HG02642 (cell line): Measurements from ENCODE around the gene TAS2R40.
"Not testable (repeated sequence)": the region's sequence is repeated elsewhere in the genome, so short reads cannot be mapped to it uniquely, and the experiment has no call there.

Experiments
- ATAC-seq: cut with Tn5 transposase; IDR thresholded peaks from one replicate; pipeline ENCODE4 v1.9.1; 2021; ENCODE audit warnings: mild to moderate bottlenecking; ENCODE audit not compliant: unreplicated experiment, poor library complexity

Gene TAS2R40

DNA sequence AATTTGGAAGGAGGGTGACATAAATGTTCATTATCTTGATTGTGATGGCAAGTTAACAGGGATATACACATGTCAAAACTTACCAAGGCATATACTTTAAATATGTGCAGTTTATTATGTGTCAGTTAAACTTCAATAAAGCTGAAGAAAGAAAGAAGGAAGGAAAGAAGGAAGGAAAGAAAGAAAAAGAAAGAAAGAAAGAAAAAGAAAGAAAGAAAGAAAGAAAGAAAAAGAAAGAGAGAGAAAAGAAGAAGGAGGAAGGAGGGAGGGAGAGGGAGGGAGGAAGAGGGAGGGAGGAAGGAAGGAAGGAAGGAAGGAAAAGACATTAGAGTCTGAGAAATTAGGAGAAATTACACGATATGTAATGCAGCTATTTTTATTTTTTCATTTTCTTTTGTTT is 25.5 kb downstream of the TAS2R40 start:
- no peak for ATAC-seq

DNA sequence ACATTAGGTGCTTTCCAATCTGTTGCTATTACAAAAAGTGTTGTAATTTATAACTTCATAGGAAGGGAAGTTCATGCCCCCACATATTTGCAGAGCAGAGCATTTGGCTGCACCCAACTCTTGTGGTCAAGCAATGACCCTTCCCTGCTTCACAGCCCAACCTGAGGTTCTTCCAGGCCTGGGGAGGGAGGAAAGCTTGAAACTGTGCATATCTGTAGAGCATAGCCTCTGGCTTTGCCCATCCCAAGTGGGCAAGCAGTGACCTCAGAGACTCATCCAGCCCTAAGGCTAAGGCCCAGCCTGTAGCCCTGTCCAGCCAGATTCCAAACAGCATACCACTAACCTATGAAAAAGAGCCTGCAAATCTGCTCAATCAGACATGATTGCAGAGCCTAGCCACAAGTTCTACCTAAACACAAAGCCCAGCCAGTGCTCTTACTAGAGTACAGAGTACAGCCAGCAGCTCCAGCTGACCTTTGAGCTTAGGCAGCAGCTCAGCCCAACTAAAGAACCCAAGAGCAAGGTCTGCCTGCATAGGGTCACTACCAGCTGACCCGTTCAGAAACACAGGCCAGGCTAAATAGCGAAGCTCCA is 27.0 kb downstream of the TAS2R40 start:
- ATAC-seq = no peak

DNA sequence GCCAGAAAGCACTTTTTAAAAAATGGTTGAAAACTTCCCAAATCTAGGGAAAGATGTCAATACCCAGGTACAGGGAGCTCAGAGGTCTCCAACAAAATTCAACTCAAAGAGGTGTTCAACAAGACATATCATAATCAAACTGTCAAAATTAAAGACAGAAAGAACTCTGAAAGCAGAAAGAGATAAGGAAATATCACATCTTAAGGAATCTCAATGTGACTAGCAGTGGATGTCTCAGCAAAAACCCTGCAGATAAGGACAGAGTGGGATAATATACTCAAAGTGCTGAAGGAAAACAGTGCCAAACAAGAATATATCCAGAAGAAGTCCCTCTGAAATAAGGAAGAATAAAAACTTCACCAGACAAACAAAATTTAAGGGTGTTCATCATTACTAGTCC is 28.4 kb downstream of the TAS2R40 start:
- no peak for ATAC-seq

DNA sequence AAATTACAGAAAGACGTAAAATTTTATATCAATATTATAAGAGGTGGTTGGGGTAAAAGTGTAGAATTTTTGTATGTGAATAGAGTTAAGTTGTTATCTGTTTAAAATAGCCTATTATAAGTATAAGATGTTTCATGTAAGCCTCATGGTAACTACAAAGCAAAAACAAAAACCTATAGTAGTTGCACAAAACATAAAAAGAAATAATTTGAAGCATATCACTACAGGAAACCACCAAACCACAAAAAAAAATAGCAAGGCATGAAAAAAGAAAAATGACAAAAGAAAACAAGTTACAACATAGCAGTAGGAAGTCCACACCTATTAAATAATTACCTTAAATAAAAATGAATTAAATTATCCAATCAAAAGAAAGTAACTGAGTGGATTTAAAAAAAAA is 29.0 kb downstream of the TAS2R40 start:
- no peak for ATAC-seq

DNA sequence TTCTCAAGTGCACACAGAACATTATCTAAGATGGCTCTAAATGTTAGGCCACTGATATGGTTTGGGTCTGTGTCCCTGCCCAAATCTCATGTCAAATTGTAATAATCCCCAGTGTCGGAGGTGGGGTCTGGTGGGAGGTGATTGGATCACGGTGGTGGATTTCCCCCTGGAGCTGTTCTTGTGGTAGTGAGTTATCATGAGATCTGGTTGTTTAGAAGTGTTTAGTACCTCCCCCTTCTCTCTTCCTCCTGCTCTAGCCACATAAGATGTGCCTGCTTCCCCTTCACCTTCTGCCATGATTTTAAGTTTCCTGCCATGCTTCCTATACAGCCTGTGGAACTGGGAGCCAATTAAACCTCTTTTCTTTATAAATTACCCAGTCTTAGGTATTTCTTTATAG is 30.2 kb downstream of the TAS2R40 start:
- ATAC-seq = no peak

DNA sequence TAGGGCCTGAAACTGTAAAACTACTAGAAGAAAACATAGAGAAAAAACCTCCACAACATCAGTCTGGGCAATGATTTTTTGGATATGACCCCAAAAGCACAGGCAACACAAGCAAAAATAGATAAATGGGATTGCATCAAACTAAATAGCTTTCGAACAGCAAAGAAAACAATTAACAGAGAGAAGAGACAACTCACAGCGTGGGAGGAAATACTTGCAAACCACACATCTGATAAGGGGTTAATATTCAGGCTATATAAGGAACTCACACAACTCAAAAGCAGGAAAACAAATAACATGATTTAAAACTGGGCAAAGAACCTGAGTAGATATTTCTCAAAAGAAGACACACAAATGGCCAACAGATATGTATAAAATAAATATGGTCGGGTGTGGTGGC is 33.7 kb downstream of the TAS2R40 start:
- ATAC-seq = no peak

DNA sequence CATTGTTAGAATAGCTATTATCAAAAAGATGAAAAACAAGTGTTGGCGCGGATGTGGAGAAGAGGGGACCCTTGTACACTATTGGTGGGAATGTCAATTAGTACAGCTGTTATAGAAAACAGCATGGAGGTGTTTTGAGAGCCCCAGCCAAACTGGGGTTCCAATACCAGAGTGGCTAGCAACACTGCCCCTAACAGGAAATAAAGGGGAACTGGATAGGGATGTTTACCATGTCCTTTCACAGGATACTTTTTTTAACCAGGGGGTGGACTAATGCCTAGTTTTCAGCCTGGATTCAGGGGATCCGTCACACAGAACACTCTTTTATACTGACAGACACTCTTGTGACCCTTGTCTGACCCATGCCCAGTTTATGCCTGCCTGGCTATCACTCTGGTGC is 34.5 kb downstream of the TAS2R40 start:
- no peak for ATAC-seq

DNA sequence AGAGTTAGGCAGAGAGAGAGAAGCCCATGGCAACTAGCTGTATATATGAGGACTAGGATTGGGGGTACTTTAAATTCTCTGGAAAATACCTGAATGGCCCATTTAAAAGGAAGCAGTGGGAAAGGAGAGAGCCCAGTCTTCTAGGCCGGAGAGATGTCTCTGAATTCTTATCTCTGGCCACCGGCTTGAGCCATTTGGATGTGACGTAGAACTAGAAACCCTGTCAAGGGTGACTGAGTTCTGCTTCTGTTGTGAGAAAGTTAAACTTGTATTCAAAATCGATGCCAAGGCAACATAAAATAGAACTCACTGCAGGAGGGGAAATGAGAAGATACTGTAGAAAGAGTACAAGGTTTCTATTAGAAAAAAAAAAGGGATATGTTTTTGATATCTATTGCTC is 35.1 kb downstream of the TAS2R40 start:
- peak; percentile 76 for ATAC-seq

DNA sequence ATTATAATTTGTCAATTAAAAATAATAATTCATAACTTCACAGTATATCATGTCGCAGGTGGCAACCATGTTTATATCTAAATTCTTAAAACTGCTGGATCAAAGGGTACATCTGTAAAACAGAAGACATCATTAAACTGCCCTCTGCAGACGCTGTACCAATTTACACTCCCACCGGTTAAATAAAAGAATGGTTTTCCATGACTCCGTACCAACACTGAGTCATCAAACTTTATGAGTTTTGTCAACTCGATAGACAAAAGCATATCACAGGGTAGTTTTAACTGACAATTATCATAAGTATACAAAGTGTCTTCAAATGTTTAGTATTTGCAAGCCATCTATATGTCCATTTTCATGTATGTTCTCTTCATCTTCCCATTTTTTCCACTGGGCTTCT is 35.7 kb downstream of the TAS2R40 start:
- no peak for ATAC-seq

DNA sequence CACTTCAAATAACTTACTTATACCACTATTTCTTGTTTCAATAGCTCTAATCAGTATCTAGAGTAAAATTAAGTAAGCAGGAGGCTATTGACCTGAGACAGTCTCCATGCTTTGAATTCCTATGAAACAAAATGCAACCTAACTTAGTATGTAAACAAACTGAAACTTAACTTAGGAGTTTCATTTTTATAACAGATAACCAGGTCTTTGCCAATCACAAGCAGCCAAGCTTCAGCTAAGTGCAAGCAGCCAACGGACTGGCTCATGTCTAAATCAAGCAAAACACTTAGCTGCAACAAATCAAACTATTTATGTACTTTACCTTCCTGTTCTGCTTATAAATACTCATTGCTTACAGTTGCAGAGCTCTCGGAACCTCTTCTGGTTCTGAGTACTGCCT is 37.0 kb downstream of the TAS2R40 start:
- peak; percentile 47 for ATAC-seq

DNA sequence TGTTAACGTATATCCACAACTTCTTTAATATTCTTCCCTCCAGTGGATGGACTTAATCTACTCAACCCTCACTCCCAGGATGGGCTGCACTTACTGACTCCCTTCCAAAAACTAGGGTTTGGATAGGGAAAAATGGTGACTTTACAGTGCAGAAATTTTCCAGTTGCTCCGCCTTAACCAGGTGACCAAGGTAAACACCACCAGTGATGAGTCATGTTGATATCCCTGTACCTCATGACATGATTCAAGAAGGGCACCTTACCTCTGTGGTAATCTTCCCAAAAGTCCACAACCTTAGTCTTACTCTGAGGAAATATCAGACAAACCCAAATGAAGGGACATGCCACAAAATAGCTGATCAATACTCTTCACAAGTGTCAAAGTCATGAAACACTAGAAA is 37.9 kb downstream of the TAS2R40 start:
- no peak for ATAC-seq

DNA sequence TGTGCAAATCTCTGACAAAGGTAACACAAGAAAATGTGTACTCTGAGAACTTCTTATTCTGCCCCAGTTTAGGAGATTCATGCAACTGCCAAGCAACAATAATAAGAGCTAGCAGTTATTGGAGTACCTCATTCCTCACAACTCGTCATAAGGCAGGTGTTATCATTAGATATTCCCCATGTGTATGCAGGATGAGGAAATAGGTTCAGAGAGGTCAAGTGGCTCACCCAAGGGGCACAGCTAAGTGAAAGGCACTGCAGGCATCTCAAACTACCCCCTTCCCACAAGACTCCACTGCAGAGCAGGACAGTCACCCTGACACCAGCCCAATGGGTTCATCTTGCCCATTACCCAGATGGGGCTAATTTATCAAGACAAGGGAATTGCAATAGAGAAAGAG is 40.1 kb downstream of the TAS2R40 start:
- ATAC-seq = no peak

DNA sequence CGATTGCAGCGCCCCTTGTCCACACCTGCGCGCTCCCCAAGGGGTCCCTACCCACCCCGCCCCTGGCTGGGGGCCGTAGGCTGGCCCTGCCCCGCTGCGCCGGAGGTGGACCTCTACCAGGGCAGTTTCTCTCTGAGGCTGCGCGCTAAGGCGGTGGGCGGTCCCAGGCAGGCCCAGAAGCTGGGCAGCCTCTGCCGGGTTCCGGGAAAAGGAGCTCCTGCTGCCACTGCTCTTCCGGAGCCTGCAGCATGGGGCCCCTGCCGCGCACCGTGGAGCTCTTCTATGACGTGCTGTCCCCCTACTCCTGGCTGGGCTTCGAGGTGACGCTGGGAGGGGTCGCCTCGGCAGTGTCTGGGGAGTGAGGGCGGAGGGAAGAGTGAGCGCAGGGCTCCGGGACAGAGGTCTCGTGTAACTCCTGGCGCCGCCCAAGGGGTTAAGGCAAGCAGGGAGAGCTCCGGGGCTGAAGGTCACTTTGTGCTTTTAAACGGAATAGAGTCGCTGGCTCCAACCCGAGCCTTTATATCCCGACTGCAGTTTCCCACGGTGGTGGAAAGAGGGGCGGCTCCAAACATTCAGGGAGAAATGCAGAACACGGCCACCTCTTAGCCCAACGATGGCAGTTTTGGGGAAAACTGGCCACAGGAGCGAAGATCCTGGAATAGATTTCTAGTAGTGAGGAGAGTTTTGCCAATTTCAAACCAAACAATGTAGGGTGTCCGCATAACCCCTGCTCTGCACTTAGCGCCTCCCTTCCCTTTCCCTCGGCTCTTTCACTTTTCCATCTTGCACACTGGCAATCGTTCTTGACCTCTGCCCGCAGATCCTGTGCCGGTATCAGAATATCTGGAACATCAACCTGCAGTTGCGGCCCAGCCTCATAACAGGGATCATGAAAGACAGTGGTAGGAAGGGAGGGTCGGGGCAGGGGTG is 41.7 kb downstream of the TAS2R40 start, which contains the start of gene GSTK1:
Gene GSTK1 (plus strand): TSS at position 176 of the 930 bp plus-strand sequence. CDS start 73 bp downstream, at position 249.
- ATAC-seq = peak; percentile 98

DNA sequence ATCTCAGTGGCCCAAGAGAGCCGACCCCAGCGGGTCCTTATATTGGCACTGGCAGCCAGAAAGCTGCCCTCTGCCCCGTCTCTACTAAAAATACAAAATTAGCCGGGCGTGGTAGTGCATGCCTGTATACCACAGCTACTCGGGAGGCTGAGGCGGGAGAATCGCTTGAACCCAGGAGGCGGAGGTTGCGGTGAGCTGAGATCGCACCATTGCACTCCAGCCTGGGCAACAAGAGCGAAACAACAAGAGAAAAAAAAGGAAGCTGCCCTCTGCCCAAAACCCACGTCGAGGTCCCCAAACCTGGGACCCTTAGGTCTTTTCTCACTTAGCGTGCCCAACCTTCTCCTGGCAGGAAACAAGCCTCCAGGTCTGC is 42.3 kb downstream of the TAS2R40 start:
- not testable (repeated sequence) for ATAC-seq

DNA sequence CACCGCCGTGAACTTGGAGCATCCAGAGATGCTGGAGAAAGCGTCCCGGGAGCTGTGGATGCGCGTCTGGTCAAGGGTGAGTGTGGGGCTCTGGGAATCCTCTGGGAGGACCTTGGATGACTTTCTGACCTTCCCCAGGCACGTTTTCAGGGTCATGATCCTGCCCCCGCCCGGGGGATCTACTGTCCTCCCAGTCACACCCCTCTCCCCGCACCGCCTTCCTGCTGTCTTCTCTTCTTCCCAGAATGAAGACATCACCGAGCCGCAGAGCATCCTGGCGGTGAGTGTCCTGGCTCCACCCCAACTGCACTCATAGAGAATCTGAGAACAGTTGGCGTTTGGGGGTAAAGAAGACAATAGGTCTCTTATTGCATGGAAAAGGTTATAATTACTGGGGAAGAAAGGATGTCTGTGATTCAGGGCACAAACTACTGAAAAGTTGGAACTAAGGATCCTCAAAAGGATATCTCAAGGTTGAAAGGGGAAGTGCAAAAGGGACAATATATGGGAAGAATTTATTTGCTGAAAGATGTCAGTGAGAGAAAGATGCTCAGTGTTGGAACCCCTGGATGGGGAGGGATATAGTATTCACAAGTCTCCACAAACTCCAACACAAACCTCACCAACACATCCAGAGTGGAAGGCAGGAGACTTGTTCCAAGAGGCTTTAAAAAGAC is 43.3 kb downstream of the TAS2R40 start:
- ATAC-seq = no peak

DNA sequence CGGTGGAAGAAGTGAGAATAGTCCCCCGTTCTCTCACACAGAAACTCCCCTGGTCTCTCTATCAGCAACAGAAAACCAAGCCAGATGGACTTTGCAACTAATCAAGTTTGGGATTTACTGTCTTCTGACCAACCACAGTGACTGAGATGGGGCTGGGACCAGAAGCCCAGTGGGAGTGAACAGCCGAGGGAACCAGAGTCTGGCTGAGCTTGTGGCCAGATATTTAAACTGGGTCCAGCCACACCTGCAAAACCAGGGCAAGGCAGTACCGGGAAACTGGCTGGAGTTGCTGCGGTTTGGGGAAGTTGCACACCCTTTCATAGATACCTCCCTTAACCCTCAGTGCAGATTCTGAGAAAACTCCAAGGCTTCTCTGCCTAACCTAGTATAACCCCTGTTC is 47.4 kb downstream of the TAS2R40 start:
- no peak for ATAC-seq

DNA sequence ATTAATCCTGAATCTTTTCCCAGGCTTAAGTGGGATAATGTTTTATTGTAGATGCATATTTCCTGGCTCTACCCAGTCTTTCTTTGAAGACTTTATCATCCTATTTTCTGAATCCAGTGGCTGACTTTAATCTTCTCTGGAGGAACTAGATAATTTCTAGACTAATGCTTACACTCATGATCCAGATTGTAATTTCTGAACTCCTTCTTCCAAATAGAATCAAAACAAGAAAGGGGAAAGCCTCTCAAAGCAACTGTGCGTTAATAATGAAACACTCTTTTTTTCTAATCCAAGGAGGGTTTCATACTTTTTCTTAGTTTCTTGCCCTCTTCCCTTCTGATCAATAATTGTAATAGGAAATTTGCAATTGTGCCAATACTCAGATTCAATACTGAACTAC is 49.4 kb downstream of the TAS2R40 start:
- ATAC-seq = no peak
